Smooth muscle cell of the coronary artery (primary cell): Measurements from ENCODE around the gene LARP1B. TPM values are rescaled to one million over a fixed set of nuclear protein-coding genes. Genes with fewer than 3 reads are reported as not detected.

Source experiments
- total RNA-seq: library from RNA; depleted of rRNA; stranded (reverse); fragments of >200 nt; gene quantifications from 2 replicates; pipeline ENCODE4 v1.2.3, GENCODE V29; 2014; ENCODE audit warnings: low replicate concordance

Gene LARP1B
- total RNA-seq: 9.6 and 17.1 TPM in 2 replicates

GRCh38 chr4:128060699-128061565 lies at the start of gene LARP1B:
LARP1B (plus strand) TSS chr4:128061312; CDS start chr4:128074952, 13,640 bp downstream.

Other genes starting within 250 kb of the LARP1B start
- gene PLK4, start 180.4 kb upstream of the LARP1B start, total RNA-seq: 0.82 and 3.1 TPM in 2 replicates
- 13.7 and 14.7 TPM in 2 replicates for gene MFSD8, start 96.1 kb upstream of the LARP1B start, total RNA-seq
- gene ABHD18, start 95.9 kb upstream of the LARP1B start, total RNA-seq: 2.6 and 4.5 TPM in 2 replicates
- gene PGRMC2, start 226.5 kb downstream of the LARP1B start, total RNA-seq: 20.9 and 22.5 TPM in 2 replicates